Measurements from ENCODE around the gene LPP. TPM values are rescaled to one million over a fixed set of nuclear protein-coding genes. Genes with fewer than 3 reads are reported as not detected.
"Not testable (repeated sequence)": the region's sequence is repeated elsewhere in the genome, so short reads cannot be mapped to it uniquely, and the experiment has no call there.

The LPP gene
- total RNA-seq, 1 experiment from 2014 or later = 17.4 TPM

- no peak for DNase-seq (ENCODE audit: low read depth)
These were observed 463.3 kb downstream of the LPP start for GRCh38 chr3:188617270-188617669.

GRCh38 chr3:188617988-188618701 lies 464.2 kb downstream of the LPP start:
- DNase-seq (ENCODE audit: low read depth) = no peak

GRCh38 chr3:188620752-188621151 lies 466.8 kb downstream of the LPP start:
- no peak for DNase-seq (ENCODE audit: low read depth)

GRCh38 chr3:188624384-188624783 lies 470.4 kb downstream of the LPP start:
- DNase-seq (ENCODE audit: low read depth) = no peak

- DNase-seq (ENCODE audit: low read depth) = no peak
These were observed 470.9 kb downstream of the LPP start for GRCh38 chr3:188624828-188625227.

- DNase-seq (ENCODE audit: low read depth) = peak; percentile 94
These were observed 473.7 kb downstream of the LPP start for GRCh38 chr3:188627652-188628051.

- peak; percentile 82 for DNase-seq (ENCODE audit: low read depth)
These were observed 477.5 kb downstream of the LPP start for GRCh38 chr3:188631291-188632010.

- no peak for DNase-seq (ENCODE audit: low read depth)
These were observed 479.2 kb downstream of the LPP start for GRCh38 chr3:188633206-188633605.

- DNase-seq (ENCODE audit: low read depth) = no peak
These were observed 480.3 kb downstream of the LPP start for GRCh38 chr3:188634285-188634684.

- DNase-seq (ENCODE audit: low read depth) = no peak
These were observed 481.5 kb downstream of the LPP start for GRCh38 chr3:188635258-188636042.

GRCh38 chr3:188636292-188636691 lies 482.3 kb downstream of the LPP start:
- DNase-seq (ENCODE audit: low read depth) = not testable (repeated sequence)

- DNase-seq (ENCODE audit: low read depth) = no peak
These were observed 487.1 kb downstream of the LPP start for GRCh38 chr3:188641076-188641475.

GRCh38 chr3:188643736-188644135 lies 489.8 kb downstream of the LPP start:
- DNase-seq (ENCODE audit: low read depth) = no peak

- DNase-seq (ENCODE audit: low read depth) = peak; percentile 20
These were observed 492.6 kb downstream of the LPP start for GRCh38 chr3:188646592-188646991.

- DNase-seq (ENCODE audit: low read depth) = no peak
These were observed 493.3 kb downstream of the LPP start for GRCh38 chr3:188647237-188647636.

- DNase-seq (ENCODE audit: low read depth) = peak; percentile 67
These were observed 495.6 kb downstream of the LPP start for GRCh38 chr3:188649521-188649920.

GRCh38 chr3:188656196-188656982 lies 502.4 kb downstream of the LPP start:
- peak; percentile 93 for DNase-seq (ENCODE audit: low read depth)

GRCh38 chr3:188658606-188659005 lies 504.6 kb downstream of the LPP start:
- no peak for DNase-seq (ENCODE audit: low read depth)

GRCh38 chr3:188659449-188660090 lies 505.6 kb downstream of the LPP start:
- no peak for DNase-seq (ENCODE audit: low read depth)

GRCh38 chr3:188660415-188660814 lies 506.5 kb downstream of the LPP start:
- no peak for DNase-seq (ENCODE audit: low read depth)

GRCh38 chr3:188661806-188662205 lies 507.8 kb downstream of the LPP start:
- no peak for DNase-seq (ENCODE audit: low read depth)
